Measurements from ENCODE around the gene ZNF487.

ZNF487 gene

DNA sequence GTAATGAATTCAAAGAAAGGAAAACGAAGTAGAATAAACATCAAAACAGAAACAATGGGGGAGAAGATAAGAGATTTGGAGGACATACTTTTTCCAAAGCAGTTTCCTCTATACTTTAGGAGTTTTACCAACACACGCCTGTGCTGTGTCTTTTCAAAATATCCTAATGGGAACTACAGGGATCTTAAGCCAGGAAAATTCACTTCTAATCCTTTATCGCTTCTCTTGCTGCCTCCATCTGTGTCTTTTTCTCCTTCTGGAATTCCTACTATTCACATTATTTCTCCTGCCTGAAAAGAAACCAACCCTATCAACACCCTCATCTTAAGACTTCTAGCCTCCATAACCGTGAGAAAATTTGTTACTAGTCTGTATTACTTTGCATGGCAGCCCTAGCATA is 34.7 kb upstream of the ZNF487 start:
- TF ChIP-seq, protein P1, sequence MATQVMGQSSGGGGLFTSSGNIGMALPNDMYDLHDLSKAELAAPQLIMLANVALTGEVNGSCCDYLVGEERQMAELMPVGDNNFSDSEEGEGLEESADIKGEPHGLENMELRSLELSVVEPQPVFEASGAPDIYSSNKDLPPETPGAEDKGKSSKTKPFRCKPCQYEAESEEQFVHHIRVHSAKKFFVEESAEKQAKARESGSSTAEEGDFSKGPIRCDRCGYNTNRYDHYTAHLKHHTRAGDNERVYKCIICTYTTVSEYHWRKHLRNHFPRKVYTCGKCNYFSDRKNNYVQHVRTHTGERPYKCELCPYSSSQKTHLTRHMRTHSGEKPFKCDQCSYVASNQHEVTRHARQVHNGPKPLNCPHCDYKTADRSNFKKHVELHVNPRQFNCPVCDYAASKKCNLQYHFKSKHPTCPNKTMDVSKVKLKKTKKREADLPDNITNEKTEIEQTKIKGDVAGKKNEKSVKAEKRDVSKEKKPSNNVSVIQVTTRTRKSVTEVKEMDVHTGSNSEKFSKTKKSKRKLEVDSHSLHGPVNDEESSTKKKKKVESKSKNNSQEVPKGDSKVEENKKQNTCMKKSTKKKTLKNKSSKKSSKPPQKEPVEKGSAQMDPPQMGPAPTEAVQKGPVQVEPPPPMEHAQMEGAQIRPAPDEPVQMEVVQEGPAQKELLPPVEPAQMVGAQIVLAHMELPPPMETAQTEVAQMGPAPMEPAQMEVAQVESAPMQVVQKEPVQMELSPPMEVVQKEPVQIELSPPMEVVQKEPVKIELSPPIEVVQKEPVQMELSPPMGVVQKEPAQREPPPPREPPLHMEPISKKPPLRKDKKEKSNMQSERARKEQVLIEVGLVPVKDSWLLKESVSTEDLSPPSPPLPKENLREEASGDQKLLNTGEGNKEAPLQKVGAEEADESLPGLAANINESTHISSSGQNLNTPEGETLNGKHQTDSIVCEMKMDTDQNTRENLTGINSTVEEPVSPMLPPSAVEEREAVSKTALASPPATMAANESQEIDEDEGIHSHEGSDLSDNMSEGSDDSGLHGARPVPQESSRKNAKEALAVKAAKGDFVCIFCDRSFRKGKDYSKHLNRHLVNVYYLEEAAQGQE (IDR thresholded peaks at IDR 0.05; ENCODE audit: insufficient read depth in 1 of 2, low read depth in 2 of 2, low read length in 2 of 2), result no peak
- TF ChIP-seq FOXP2 (optimal IDR thresholded peaks at IDR 0.05; ENCODE audit: borderline replicate concordance, extremely low read depth, extremely low read length, insufficient read depth), result no peak
- TF ChIP-seq TAF1 (IDR thresholded peaks at IDR 0.05; ENCODE audit: borderline replicate concordance, insufficient read depth, low read length), result no peak
- no peak for TF ChIP-seq SIN3A (IDR thresholded peaks at IDR 0.05; ENCODE audit: borderline replicate concordance, insufficient read depth, low read length)
- no peak for TF ChIP-seq POLR2AphosphoS5 (IDR thresholded peaks at IDR 0.05; ENCODE audit: low read depth, low read length)

DNA sequence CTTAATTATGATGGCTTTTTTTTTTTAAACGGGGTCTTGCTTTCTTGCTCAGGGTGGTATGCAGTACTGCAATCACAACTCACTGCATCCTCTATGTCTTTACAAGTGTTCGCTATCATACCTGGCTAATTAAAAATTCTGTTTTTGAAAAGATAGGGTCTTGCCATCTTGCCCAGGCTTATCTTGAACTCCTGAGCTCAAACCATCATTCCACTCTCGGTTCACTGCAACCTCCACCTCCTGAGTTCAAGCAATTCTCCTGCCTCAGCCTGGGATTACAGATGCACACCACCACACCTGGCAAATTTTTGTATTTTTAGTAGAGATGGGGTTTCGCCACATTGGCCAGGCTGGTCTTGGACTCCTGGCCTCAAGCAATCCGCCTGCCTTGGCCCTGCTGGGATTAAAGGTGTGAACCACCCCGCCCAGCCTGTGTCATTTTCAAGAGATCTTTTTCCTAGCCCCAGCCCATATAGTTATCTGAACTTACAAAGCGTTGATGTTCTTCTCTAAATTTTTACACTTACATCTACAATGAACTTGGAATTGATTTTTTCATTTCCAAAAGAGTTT is 33.9 kb upstream of the ZNF487 start:
- TF ChIP-seq FOXP2 (optimal IDR thresholded peaks at IDR 0.05; ENCODE audit: borderline replicate concordance, extremely low read depth, extremely low read length, insufficient read depth) (no peak), SIN3A (IDR thresholded peaks at IDR 0.05; ENCODE audit: borderline replicate concordance, insufficient read depth, low read length) (no peak), POLR2AphosphoS5 (IDR thresholded peaks at IDR 0.05; ENCODE audit: low read depth, low read length) (no peak), TAF1 (IDR thresholded peaks at IDR 0.05; ENCODE audit: borderline replicate concordance, insufficient read depth, low read length) (no peak)
- TF ChIP-seq, protein P1 (IDR thresholded peaks at IDR 0.05; ENCODE audit: insufficient read depth in 1 of 2, low read depth in 2 of 2, low read length in 2 of 2), result no peak

DNA sequence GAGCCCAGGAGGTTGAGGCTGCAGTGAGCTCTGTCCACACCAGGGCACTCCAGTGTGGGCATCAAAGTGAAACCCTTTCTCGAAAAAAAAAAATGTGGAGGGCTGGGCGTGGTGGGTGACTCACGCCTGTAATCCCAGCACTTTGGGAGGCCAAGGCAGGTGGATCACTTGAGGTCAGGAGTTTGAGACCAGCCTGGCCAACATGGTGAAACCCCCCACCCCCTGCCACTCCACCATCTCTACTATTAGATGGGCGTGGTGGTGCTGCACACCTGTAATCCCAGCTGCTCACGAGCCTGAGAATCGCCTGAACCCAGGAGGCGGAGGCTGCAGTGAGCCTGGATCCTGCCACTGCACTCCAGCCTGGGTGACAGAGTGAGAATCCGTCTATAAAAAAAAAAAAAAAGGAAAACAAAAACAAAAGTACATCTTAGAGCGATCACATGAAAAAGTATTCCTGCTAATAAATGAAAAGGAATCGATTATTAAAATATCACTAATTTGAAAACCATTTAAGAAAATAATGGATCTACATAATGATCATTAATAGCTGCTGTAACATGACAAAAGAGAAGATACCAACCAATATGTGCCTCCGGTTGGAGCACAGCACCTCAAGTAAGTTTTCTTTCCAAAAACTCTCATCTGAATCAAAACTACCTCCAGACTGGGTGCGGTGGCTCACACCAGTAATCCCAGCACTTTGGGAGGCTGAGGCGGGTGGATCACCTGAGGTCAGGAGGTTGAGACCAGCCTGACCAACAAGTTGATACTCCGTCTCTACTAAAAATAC is 32.8 kb upstream of the ZNF487 start:
- TF ChIP-seq, protein P1 (IDR thresholded peaks at IDR 0.05; ENCODE audit: insufficient read depth in 1 of 2, low read depth in 2 of 2, low read length in 2 of 2), result no peak
- TF ChIP-seq FOXP2 (optimal IDR thresholded peaks at IDR 0.05; ENCODE audit: borderline replicate concordance, extremely low read depth, extremely low read length, insufficient read depth), result no peak

DNA sequence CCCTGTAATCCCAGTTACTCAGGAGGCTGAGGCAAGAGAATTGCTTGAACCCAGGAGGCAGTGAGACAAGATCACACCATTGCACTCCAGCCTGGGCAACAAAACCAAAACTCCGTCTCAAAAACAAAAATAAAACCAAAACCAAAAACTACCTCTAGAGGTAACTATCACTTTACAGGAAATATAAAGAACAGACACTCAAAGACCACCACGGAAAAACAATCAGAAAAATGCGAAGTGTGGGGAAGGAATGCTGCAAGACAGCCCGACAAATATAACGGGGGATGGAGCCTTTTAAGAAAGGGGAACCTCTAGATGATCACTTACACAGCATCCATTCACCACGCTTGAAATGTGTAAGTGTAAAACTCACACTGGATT is 32.2 kb upstream of the ZNF487 start:
- TF ChIP-seq TAF1 (IDR thresholded peaks at IDR 0.05; ENCODE audit: borderline replicate concordance, insufficient read depth, low read length), result no peak
- no peak for TF ChIP-seq POLR2AphosphoS5 (IDR thresholded peaks at IDR 0.05; ENCODE audit: low read depth, low read length)
- TF ChIP-seq SIN3A (IDR thresholded peaks at IDR 0.05; ENCODE audit: borderline replicate concordance, insufficient read depth, low read length), result no peak
- TF ChIP-seq FOXP2 (optimal IDR thresholded peaks at IDR 0.05; ENCODE audit: borderline replicate concordance, extremely low read depth, extremely low read length, insufficient read depth), result no peak
- TF ChIP-seq, protein P1 (IDR thresholded peaks at IDR 0.05; ENCODE audit: insufficient read depth in 1 of 2, low read depth in 2 of 2, low read length in 2 of 2), result no peak

Data from PFSK-1 (cell line).